GM18520 (cell line): Measurements from ENCODE around the gene TEKTIP1.

ENCODE experiments used
- ATAC-seq: cut with Tn5 transposase; IDR thresholded peaks from one replicate; pipeline ENCODE4 v1.9.1; 2021; ENCODE audit not compliant: unreplicated experiment

The TEKTIP1 gene

GRCh38 chr19:3538965-3539755, at the start of gene TEKTIP1:
TSS of gene TEKTIP1 (plus strand) at chr19:3539174. CDS start at chr19:3539178, 4 bp downstream.
- ATAC-seq, result no peak

GRCh38 chr19:3491396-3492119, 47.4 kb upstream of the TEKTIP1 start:
- no peak for ATAC-seq

DNA sequence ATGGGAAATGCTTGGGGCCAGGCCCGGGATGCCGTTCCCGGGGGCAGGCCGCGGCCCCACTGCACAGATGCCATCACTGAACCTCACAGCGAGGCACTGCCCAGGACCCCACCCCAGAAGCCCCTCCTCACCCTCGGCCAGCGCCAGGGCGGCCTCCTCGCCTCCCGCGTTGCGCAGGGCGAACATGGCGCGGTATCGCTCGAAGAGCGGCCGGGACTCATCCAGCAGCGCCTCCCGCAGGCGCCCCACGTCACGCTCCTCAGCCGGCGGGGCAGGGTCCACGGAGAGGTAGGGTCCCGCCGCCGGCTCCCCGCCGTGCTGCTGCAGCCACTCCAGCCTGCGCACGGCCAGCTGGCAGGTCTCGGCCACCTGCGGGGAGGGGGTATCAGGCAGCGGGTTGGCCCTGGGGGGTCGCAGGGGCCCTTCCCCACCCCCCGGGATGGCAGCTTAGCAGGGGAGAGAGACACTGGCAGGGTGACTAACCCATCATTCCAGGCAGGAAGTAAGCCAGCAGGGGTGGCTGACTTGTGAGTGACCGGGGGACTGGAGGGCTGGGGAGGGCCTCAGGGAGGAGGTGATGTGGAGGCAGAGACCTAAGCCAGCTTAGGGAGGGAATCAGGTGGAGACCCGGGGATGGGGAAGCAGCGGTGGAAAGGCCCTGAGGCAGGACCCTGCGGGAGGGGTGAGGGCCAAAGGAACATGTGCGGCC, 46.7 kb upstream of the TEKTIP1 start:
- no peak for ATAC-seq

GRCh38 chr19:3492919-3493318, 46.1 kb upstream of the TEKTIP1 start:
- ATAC-seq, result no peak

GRCh38 chr19:3493651-3494050, 45.3 kb upstream of the TEKTIP1 start:
- no peak for ATAC-seq

GRCh38 chr19:3494051-3494450, 44.9 kb upstream of the TEKTIP1 start:
- no peak for ATAC-seq

- ATAC-seq, result no peak
Observed at GRCh38 chr19:3494559-3494958, 44.4 kb upstream of the TEKTIP1 start.

GRCh38 chr19:3496392-3497273, 42.3 kb upstream of the TEKTIP1 start:
- no peak for ATAC-seq

DNA sequence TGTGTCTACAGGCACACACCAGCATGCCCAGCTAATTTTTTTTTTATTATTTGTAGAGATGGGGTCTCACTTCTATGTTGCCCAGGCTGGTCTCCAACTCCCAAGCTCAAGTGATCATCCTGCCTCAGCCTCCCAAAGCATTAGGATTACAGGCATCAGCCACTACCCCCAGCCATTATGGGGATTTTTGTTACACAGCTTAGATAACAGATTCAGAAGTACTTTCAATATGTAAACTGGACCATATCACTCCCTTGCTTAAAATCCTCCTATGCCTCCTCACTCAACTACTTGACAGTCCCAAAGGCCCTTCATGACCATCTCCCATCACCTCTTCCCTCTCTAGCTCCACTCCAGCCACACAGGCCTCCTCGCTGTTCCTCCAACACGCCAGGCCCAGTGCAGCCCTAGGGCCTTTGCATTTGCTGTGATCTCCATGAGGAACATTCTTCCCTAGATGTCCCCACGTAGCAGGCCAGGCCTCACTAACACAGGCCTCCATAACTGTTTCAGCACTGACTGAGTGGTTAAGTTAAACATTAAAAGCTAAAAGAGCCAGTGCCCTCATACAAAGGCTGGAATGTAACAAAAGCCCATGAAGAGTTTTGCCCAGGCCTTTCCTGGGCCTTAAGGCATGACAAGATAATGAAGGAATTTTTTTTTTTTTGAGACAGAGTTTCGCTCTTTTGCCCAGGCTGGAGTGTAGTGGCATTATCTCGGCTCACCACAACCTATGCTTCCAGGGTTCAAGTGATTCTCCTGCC, 41.0 kb upstream of the TEKTIP1 start:
- ATAC-seq, result no peak

GRCh38 chr19:3499738-3500428, 39.1 kb upstream of the TEKTIP1 start:
- no peak for ATAC-seq

- ATAC-seq, result peak; percentile 72
Observed at GRCh38 chr19:3500429-3501101, 38.4 kb upstream of the TEKTIP1 start, which contains the start of gene DOHH. TSS of gene DOHH (minus strand) at chr19:3500674. CDS start at chr19:3496814, 3,860 bp downstream.

- ATAC-seq, result no peak
Observed at GRCh38 chr19:3501780-3502179, 37.2 kb upstream of the TEKTIP1 start.

GRCh38 chr19:3503036-3503572, 35.9 kb upstream of the TEKTIP1 start:
- no peak for ATAC-seq

GRCh38 chr19:3504735-3505134, 34.2 kb upstream of the TEKTIP1 start:
- ATAC-seq, result no peak

DNA sequence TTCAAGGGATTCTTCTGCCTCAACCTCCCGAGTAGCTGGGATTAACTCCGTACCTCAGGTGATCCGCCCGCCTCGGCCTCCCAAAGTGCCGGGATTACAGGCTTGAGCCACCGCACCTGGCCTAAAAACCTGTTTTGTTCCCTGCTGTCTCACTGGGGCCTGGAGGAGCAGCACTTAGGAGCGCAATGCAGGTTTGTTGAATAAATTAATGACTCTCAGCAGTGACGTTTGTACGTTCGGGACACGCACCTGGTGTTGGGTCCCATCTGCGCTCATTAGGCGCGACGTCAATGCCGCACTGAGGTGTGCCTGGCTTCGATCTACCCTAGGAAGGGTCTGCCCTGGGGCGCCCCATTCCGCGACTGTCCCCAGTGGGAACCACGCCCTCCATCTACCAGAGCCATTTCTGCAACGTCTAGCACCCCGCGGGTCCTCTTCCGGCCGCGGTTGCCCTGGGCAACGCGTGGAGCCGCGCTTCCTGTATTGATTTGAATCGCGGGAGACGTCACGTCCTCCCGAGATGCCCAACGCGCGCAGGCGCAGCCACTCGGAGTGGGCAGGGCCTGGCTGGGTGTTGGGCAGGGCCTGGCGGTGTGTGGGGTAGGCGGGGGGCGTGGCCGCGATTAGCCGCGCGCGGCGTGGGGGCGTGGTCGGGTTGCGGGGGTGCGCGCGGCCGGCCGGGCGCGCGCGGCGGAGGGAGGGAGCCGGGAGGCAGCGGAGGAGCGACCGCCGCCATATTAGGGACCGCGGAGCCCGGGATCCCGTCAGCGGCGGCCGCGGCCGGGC, 33.2 kb upstream of the TEKTIP1 start, which contains the start of gene FZR1:
TSS of gene FZR1 (plus strand) at position 714 of the 786 bp plus-strand sequence. CDS start 16,679 bp downstream, outside the sequence.
- peak; percentile 87 for ATAC-seq

GRCh38 chr19:3506384-3507340, 32.3 kb upstream of the TEKTIP1 start:
- ATAC-seq, result no peak
